Measurements from ENCODE around the gene SH3GLB2. TPM values are rescaled to one million over a fixed set of nuclear protein-coding genes. Genes with fewer than 3 reads are reported as not detected.

The SH3GLB2 gene
- 100 to 1,000 TPM in 1 of 4 donors, 10 to 100 TPM in 3; 35.1 to 126 (median 81.8) TPM for total RNA-seq

GRCh38 chr9:129028192-129028966 lies at the start of gene SH3GLB2:
SH3GLB2 (minus strand) TSS chr9:129028331; CDS start chr9:129028154, 177 bp downstream.
- TF ChIP-seq CTCF (IDR thresholded peaks at IDR 0.05): peak; percentile 77 to 95 (median 90)
- peak in 1 of 2 donors; percentile 67 for TF ChIP-seq POLR2A (IDR thresholded peaks at IDR 0.05)
- H3K4me3 ChIP-seq: peak within 1 kb of the TSS; percentile 71 to 85
- H3K27me3 ChIP-seq: no peaks in the 10 kb centered on the region
- no peaks in the 10 kb centered on the region for H3K9me3 ChIP-seq
- DNase-seq: peak; percentile 94 to 97
- intact Hi-C loops (cut with DNase I; ENCODE audit: low total_unique reads): no loop called here
- no peaks in the 10 kb centered on the region for H3K36me3 ChIP-seq
- H3K27ac ChIP-seq: peak within 1 kb of the TSS; percentile 67 to 83
- peaks cover 0 to 13% of the 10 kb centered on the region in 2 donors for H3K4me1 ChIP-seq

GRCh38 chr9:129077236-129077635 lies 49.1 kb upstream of the SH3GLB2 start:
- Histone ChIP-seq H3K4me1 (peaks cover 0 to 7% of the 10 kb centered on the region in 2 donors), H3K27ac (no peak overlapping the region), H3K9me3 (no peaks in the 10 kb centered on the region), H3K36me3 (no peaks in the 10 kb centered on the region), H3K4me3 (no peak overlapping the region), H3K27me3 (no peaks in the 10 kb centered on the region)
- DNase-seq: no peak
- no peak for TF ChIP-seq CTCF (IDR thresholded peaks at IDR 0.05)
- TF ChIP-seq POLR2A (IDR thresholded peaks at IDR 0.05): no peak
- intact Hi-C loops (cut with DNase I; ENCODE audit: low total_unique reads): no loop called here

GRCh38 chr9:129076640-129077037 lies 48.5 kb upstream of the SH3GLB2 start:
- Histone ChIP-seq H3K27me3 (no peaks in the 10 kb centered on the region), H3K4me1 (peaks cover 0 to under 1% of the 10 kb centered on the region in 2 donors), H3K27ac (no peak overlapping the region), H3K36me3 (no peaks in the 10 kb centered on the region), H3K9me3 (no peaks in the 10 kb centered on the region), H3K4me3 (no peak overlapping the region)
- no peak for DNase-seq
- intact Hi-C loops (cut with DNase I; ENCODE audit: low total_unique reads): no loop called here
- TF ChIP-seq POLR2A (IDR thresholded peaks at IDR 0.05): no peak
- no peak for TF ChIP-seq CTCF (IDR thresholded peaks at IDR 0.05)

- intact Hi-C loops (cut with DNase I; ENCODE audit: low total_unique reads): no loop called here
- no peaks in the 10 kb centered on the region for H3K27me3 ChIP-seq
- H3K4me3 ChIP-seq: no peak overlapping the region
- no peak for DNase-seq
- no peaks in the 10 kb centered on the region for H3K9me3 ChIP-seq
- no peak overlapping the region for H3K27ac ChIP-seq
- H3K4me1 ChIP-seq: no peaks in the 10 kb centered on the region
- no peak for TF ChIP-seq POLR2A (IDR thresholded peaks at IDR 0.05)
- no peak for TF ChIP-seq CTCF (IDR thresholded peaks at IDR 0.05)
- H3K36me3 ChIP-seq: no peaks in the 10 kb centered on the region
Observed at GRCh38 chr9:129075996-129076639, 48.0 kb upstream of the SH3GLB2 start.

- Histone ChIP-seq H3K36me3 (no peaks in the 10 kb centered on the region), H3K27me3 (no peaks in the 10 kb centered on the region), H3K4me3 (no peak overlapping the region), H3K27ac (no peak overlapping the region), H3K9me3 (no peaks in the 10 kb centered on the region), H3K4me1 (no peaks in the 10 kb centered on the region)
- no peak for TF ChIP-seq CTCF (IDR thresholded peaks at IDR 0.05)
- TF ChIP-seq POLR2A (IDR thresholded peaks at IDR 0.05): no peak
- no peak for DNase-seq
- intact Hi-C loops (cut with DNase I; ENCODE audit: low total_unique reads): no loop called here
Observed at GRCh38 chr9:129074106-129074505, 46.0 kb upstream of the SH3GLB2 start.
